CD4-positive, alpha-beta T cell treated with Interleukin-4 for 4 hours (primary cell): ENCODE results near the gene MMP24OS.
A peak's percentile ranks its signal among the peaks of the same experiment; 100 is the strongest.
"Not testable (repeated sequence)": the region's sequence is repeated elsewhere in the genome, so short reads cannot be mapped to it uniquely, and the experiment has no call there.

Experiments used
- DNase-seq: peaks from one replicate; pipeline ENCODE4 v3.0.0-alpha.2; 2020

MMP24OS gene

GRCh38 chr20:35277531-35278395, at the start of gene MMP24OS:
Gene MMP24OS (minus strand): TSS chr20:35278122. CDS start chr20:35277929, 193 bp downstream.
- peak; percentile 91 for DNase-seq

- DNase-seq = no peak
Measured at GRCh38 chr20:35327074-35327976, 49.4 kb upstream of the MMP24OS start.

GRCh38 chr20:35326740-35327073, 48.8 kb upstream of the MMP24OS start:
- DNase-seq = no peak

- DNase-seq = no peak
Measured at GRCh38 chr20:35326021-35326739, 48.3 kb upstream of the MMP24OS start.

GRCh38 chr20:35325401-35325800, 47.5 kb upstream of the MMP24OS start:
- DNase-seq = no peak

GRCh38 chr20:35320396-35321126, 42.6 kb upstream of the MMP24OS start:
- no peak for DNase-seq

GRCh38 chr20:35319871-35320197, 41.9 kb upstream of the MMP24OS start:
- no peak for DNase-seq

GRCh38 chr20:35319192-35319870, 41.4 kb upstream of the MMP24OS start:
- DNase-seq = no peak

- no peak for DNase-seq
Measured at GRCh38 chr20:35318502-35319157, 40.7 kb upstream of the MMP24OS start.

- no peak for DNase-seq
Measured at GRCh38 chr20:35317416-35318210, 39.7 kb upstream of the MMP24OS start.

- no peak for DNase-seq
Measured at GRCh38 chr20:35316086-35316485, 38.2 kb upstream of the MMP24OS start.

GRCh38 chr20:35315632-35316020, 37.7 kb upstream of the MMP24OS start:
- not testable (repeated sequence) for DNase-seq

GRCh38 chr20:35314816-35315631, 37.1 kb upstream of the MMP24OS start:
- no peak for DNase-seq

- no peak for DNase-seq
Measured at GRCh38 chr20:35312318-35312717, 34.4 kb upstream of the MMP24OS start.

GRCh38 chr20:35311822-35312221, 33.9 kb upstream of the MMP24OS start:
- no peak for DNase-seq

- no peak for DNase-seq
Measured at GRCh38 chr20:35311409-35311808, 33.5 kb upstream of the MMP24OS start.

GRCh38 chr20:35307666-35308653, 30.0 kb upstream of the MMP24OS start:
- DNase-seq = no peak

GRCh38 chr20:35306931-35307517, 29.1 kb upstream of the MMP24OS start:
- DNase-seq = no peak
